Stomach (tissue), 9 donors: ENCODE results near the gene GATA2. TPM values are rescaled to one million over a fixed set of nuclear protein-coding genes. Genes with fewer than 3 reads are reported as not detected.

Experiments
- DNase-seq, 2 donors: peaks; one replicate each; pipeline versions ENCODE4 v3.0.0 to v3.0.0-alpha.2; 2013 to 2019
- H3K27ac ChIP-seq, 5 donors: fragments of 200-600 bp in 4 of 5; sonication (generic) in 4 of 5; one replicate each; pipeline ENCODE4 v1.5.1; 2013 to 2019; ENCODE audit warnings: mild to moderate bottlenecking in 1 of 5, moderate library complexity in 1 of 5
- H3K27me3 ChIP-seq, 3 donors: fragments of 200-600 bp; sonication (generic); one replicate each; pipeline ENCODE4 v1.5.1; 2017 to 2019; ENCODE audit warnings: mixed run types in 1 of 3
- H3K36me3 ChIP-seq, 4 donors: fragments of 200-600 bp; sonication (generic); 1 replicate in 3 of 4; 2 replicates in 1 of 4; pipeline ENCODE4 v1.5.1; 2016 to 2019
- H3K4me1 ChIP-seq, 4 donors: fragments of 200-600 bp; sonication (generic); one replicate each; pipeline ENCODE4 v1.5.1; 2016 to 2019
- H3K4me3 ChIP-seq, 4 donors: fragments of 200-600 bp; sonication (generic) in 3 of 4; one replicate each; pipeline ENCODE4 v1.5.1; 2016 to 2019; ENCODE audit warnings: mild to moderate bottlenecking in 1 of 4
- H3K9me3 ChIP-seq, 4 donors: fragments of 200-600 bp; sonication (generic); one replicate each; pipeline ENCODE4 v1.5.1; 2016 to 2019
- EP300 ChIP-seq: sonication (generic); formaldehyde crosslinking; IDR thresholded peaks from one replicate; pipeline ENCODE4 v1.6.1; 2017; ENCODE audit warnings: antibody characterized with exemption
- POLR2A ChIP-seq, 4 donors: fragments of 450-650 bp; IDR thresholded peaks; one replicate each; pipeline ENCODE4 v1.6.1; 2016; ENCODE audit warnings: antibody characterized with exemption in 4 of 4, control low read depth in 2 of 4, mild to moderate bottlenecking in 1 of 4, moderate library complexity in 1 of 4
- POLR2AphosphoS5 ChIP-seq, 3 donors: sonication (generic); formaldehyde crosslinking; IDR thresholded peaks; one replicate each; pipeline ENCODE4 v1.6.1; 2016; ENCODE audit warnings: antibody characterized with exemption in 3 of 3
- WGBS, 5 donors: extraction: QIAGEN DNeasy Blood & Tissue Kit in 3 of 5; methylation state at CpG; one replicate each; pipeline versions ENCODE4 v1.1.5 to v1.1.7; 2013 to 2018; 5-methylcytosine and 5-hydroxymethylcytosine counted together
- intact Hi-C: fragments of 100-400 bp; cut with DNase I; formaldehyde crosslinking; loops from one replicate; pipeline ENCODE4 v1.15.1; 2023; ENCODE audit warnings: low total_unique reads
- polyA plus RNA-seq, 3 donors: library from polyadenylated mRNA; stranded (reverse); fragments of 200-250 nt; gene quantifications; one replicate each; pipeline ENCODE4 v1.2.3, GENCODE V29; 2013
- total RNA-seq, 5 donors: library from RNA; depleted of rRNA; stranded (reverse); fragments of >200 nt; gene quantifications; one replicate each; pipeline versions ENCODE4 v1.1.0 to v1.2.3, GENCODE V29; 2014 to 2016
- TF ChIP-seq, protein P1 (sequence below), 7 experiments: fragments of 450-650 bp in 4 of 7; fragments of 200-600 bp in 3 of 7; sonication (generic) in 3 of 7; IDR thresholded peaks; one replicate each; pipeline ENCODE4 v1.5.1; 2016 to 2019; ENCODE audit warnings: antibody characterized with exemption in 7 of 7, control low read depth in 2 of 7, mild to moderate bottlenecking in 1 of 7
- donor health status: healthy with polysubstance abuse.
- donor health status: Bipolar disorder and iron deficiency.
- donor health status: healthy.

GATA2 gene
- total and polyA plus RNA-seq, 8 donors: 2.3 to 9.1 (median 3.4) TPM

DNA sequence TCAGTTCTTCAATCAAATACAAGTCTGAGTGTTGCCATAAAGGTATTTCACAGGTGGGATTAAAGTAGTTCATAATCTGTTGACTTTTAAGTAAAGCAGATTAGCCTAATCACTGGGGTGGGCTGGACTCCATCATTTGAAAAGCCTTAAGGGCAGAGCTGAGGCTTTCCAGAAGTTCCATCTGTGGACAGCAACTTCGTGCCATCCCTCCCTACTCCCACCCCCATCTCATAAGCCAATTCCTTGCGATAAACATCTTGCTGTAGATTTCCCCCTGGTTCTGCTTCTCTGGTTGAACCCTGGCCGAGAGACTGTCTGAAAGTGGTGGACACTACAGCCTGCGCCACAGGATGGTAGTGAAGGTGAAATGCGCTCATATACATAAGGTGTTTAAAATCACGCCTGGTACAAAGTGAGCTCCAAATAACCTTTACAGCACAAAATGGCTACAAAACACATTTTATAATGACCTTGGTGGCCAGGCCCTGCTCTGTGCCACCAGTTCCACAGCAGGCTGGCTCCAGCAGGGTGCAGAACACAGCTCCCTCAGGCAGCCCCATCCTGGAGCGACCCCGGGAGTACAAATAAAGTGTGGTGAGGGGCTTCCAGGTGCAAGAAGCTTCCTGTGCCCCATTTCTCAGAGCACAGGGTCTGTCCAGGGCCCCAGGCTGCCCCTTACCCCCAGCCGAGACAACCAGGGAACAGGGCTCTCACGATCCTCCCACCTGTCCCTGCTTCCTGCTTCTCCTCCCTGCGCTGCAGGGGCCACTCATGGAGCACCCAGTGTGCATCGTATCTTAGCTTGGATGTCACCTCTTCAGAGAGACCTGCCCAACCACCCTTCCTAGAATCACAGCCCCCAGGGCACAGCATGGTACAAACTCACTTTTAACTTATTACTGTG, 25.8 kb upstream of the GATA2 start:
- peaks cover 0 to 71% (median 13%) of the 10 kb centered on the region in 3 donors for H3K27me3 ChIP-seq
- no peak overlapping the region for H3K4me3 ChIP-seq
- no peak overlapping the region for H3K27ac ChIP-seq
- no peak for DNase-seq
- H3K9me3 ChIP-seq: peaks cover 0 to 16% (median 9%) of the 10 kb centered on the region in 4 donors
- intact Hi-C loops: no loop called here
- no peak for TF ChIP-seq EP300
- no peak for TF ChIP-seq POLR2A (IDR thresholded peaks at IDR 0.05)
- no peak for TF ChIP-seq POLR2AphosphoS5 (IDR thresholded peaks at IDR 0.05)
- TF ChIP-seq, protein P1, sequence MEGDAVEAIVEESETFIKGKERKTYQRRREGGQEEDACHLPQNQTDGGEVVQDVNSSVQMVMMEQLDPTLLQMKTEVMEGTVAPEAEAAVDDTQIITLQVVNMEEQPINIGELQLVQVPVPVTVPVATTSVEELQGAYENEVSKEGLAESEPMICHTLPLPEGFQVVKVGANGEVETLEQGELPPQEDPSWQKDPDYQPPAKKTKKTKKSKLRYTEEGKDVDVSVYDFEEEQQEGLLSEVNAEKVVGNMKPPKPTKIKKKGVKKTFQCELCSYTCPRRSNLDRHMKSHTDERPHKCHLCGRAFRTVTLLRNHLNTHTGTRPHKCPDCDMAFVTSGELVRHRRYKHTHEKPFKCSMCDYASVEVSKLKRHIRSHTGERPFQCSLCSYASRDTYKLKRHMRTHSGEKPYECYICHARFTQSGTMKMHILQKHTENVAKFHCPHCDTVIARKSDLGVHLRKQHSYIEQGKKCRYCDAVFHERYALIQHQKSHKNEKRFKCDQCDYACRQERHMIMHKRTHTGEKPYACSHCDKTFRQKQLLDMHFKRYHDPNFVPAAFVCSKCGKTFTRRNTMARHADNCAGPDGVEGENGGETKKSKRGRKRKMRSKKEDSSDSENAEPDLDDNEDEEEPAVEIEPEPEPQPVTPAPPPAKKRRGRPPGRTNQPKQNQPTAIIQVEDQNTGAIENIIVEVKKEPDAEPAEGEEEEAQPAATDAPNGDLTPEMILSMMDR (IDR thresholded peaks at IDR 0.05): no peak
- H3K36me3 ChIP-seq: no peaks in the 10 kb centered on the region
- 73 to 79% (median 77%) methylated on average over 12 of the region's 12 CpGs for WGBS, 5 donors
- H3K4me1 ChIP-seq: no peaks in the 10 kb centered on the region

DNA sequence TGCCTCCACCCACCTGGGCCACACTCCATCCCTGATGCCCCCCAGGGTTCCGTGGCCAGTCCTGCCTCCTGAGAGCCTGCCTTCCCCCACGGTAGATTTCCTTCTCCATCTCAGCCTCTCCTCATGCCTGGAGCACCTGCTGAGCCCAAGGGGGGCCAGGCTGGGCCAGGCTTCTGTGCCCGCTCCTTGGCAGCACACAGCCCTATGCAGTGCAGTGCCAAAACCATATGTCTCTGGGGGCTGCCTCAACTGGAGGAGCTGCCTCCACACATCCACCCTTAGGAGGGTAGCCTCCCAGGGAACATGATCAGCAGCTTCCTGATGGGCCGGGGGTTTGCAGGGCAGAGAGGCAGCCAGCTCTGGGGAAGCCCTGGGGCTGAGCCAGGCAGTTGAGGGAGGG, 24.6 kb upstream of the GATA2 start:
- WGBS, 5 donors: 68 to 85% (median 80%) methylated on average over 3 to 4 of the region's 4 CpGs
- no peak for TF ChIP-seq POLR2AphosphoS5 (IDR thresholded peaks at IDR 0.05)
- Histone ChIP-seq H3K27ac (no peak overlapping the region), H3K9me3 (peaks cover 0 to 21% (median 12%) of the 10 kb centered on the region in 4 donors), H3K36me3 (no peaks in the 10 kb centered on the region), H3K4me1 (no peaks in the 10 kb centered on the region), H3K4me3 (no peak overlapping the region), H3K27me3 (peaks cover 0 to 59% (median 7%) of the 10 kb centered on the region in 3 donors)
- intact Hi-C loops: no loop called here
- DNase-seq: no peak

DNA sequence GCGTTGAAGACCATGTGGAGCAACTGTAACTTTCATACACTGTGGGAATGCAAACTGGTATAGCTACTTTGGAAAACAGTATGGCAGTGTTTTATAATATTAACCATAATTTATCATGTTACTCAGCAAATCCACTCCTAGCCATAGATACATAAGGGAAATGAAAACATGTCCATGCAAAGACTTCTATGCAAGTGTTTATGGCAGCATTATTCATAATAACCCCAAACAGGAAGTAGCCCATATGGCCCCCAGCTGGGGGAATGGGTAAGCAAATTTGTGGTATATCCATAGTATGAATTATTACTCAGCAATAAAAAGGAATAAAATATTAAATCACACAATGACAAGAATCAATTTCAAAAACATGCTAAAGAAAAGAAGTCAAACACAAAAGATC, 23.0 kb upstream of the GATA2 start:
- intact Hi-C loops: no loop called here
- H3K4me1 ChIP-seq: no peaks in the 10 kb centered on the region
- DNase-seq: no peak
- 86 to 90% (median 89%) methylated on average over 1 of the region's 1 CpG for WGBS, 5 donors
- peaks cover 0 to 47% (median 6%) of the 10 kb centered on the region in 3 donors for H3K27me3 ChIP-seq
- H3K36me3 ChIP-seq: no peaks in the 10 kb centered on the region
- peaks cover 0 to 21% (median 12%) of the 10 kb centered on the region in 4 donors for H3K9me3 ChIP-seq
- no peak overlapping the region for H3K4me3 ChIP-seq
- H3K27ac ChIP-seq: no peak overlapping the region
- no peak for TF ChIP-seq POLR2A (IDR thresholded peaks at IDR 0.05)
- no peak for TF ChIP-seq EP300
- TF ChIP-seq POLR2AphosphoS5 (IDR thresholded peaks at IDR 0.05): no peak
- TF ChIP-seq, protein P1 (IDR thresholded peaks at IDR 0.05): no peak

DNA sequence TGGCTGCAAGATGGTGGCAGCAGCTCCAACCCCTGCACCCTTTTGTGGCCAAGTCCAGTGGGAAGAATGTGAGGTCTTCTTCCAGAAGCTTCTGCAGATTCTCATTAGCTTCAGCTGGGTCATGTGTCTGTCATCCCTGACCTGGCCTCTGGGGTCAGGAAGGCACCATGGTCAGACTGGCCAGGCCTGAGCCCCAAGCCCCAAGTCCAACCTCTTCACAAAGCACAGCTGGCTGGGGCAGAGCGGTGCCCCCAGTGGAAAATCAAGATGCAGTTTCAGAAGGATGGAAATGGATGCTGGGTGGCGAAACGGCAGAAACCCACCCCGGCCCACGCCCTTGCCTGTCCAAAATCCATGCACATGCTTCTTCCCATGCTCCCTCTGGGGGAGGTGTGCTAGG, 15.9 kb upstream of the GATA2 start:
- Histone ChIP-seq H3K4me3 (no peak overlapping the region), H3K4me1 (no peaks in the 10 kb centered on the region), H3K27me3 (peaks cover 0 to 58% (median 5%) of the 10 kb centered on the region in 3 donors), H3K27ac (no peak overlapping the region), H3K9me3 (peaks cover 0 to 10% (median 3%) of the 10 kb centered on the region in 4 donors), H3K36me3 (no peaks in the 10 kb centered on the region)
- WGBS, 5 donors: 84 to 90% (median 88%) methylated on average over 5 of the region's 5 CpGs; no CpG with 5 or more reads in 1 of the 5 donors
- intact Hi-C loops: no loop called here
- TF ChIP-seq POLR2AphosphoS5 (IDR thresholded peaks at IDR 0.05): no peak
- TF ChIP-seq POLR2A (IDR thresholded peaks at IDR 0.05): no peak
- DNase-seq: no peak

DNA sequence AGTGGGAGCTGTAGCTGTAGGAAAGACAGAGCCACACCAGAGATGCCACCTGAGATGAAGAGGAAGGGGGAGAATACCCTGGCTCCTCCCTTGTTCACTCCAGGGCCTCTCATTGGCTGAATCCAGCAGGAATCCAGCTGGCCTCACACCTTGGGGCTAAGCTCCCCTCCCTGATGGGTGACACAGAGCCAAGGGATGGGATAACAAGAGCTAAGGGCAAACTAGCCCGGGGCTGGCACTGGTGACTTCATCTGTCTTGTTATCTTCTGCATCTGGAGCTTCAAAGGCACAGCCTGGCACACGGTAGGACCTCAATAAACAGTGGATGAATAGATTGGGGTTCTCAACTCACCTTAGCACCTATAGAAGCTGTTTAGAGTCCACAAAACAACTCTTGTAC, 13.8 kb upstream of the GATA2 start:
- Histone ChIP-seq H3K36me3 (no peaks in the 10 kb centered on the region), H3K9me3 (peaks cover 0 to 5% (median 0%) of the 10 kb centered on the region in 4 donors), H3K4me1 (no peaks in the 10 kb centered on the region), H3K27me3 (peaks cover 0 to 75% (median 5%) of the 10 kb centered on the region in 3 donors), H3K27ac (no peak overlapping the region), H3K4me3 (no peak overlapping the region)
- no peak for DNase-seq
- TF ChIP-seq POLR2AphosphoS5 (IDR thresholded peaks at IDR 0.05) (no peak), POLR2A (IDR thresholded peaks at IDR 0.05) (no peak), EP300 (no peak)
- TF ChIP-seq, protein P1 (IDR thresholded peaks at IDR 0.05): no peak
- intact Hi-C loops: no loop called here
- WGBS, 5 donors: 45 to 84% (median 63%) methylated on average over 2 of the region's 2 CpGs
